Stromal cell of bone marrow (primary cell): ENCODE data around the gene WRAP53.

ENCODE experiments used
- DNase-seq: peaks from one replicate; pipeline ENCODE4 v3.0.0-alpha.2; 2012; ENCODE audit warnings: low read depth

Gene WRAP53

GRCh38 chr17:7745748-7746470 lies 57.6 kb downstream of the WRAP53 start:
- peak; percentile 68 for DNase-seq

GRCh38 chr17:7747635-7748071 lies 59.4 kb downstream of the WRAP53 start:
- DNase-seq, result no peak

- no peak for DNase-seq
Observed at GRCh38 chr17:7748076-7748775, 59.9 kb downstream of the WRAP53 start.

GRCh38 chr17:7750321-7750821 lies 62.1 kb downstream of the WRAP53 start:
- peak; percentile 79 for DNase-seq
